Activated T-helper 2 cell treated with anti-CD3 and anti-CD28 coated beads, Interferon-gamma antibody, Interleukin-2, Interleukin-4, amounts not matched to agents 10 μg/mL and 5 μg/mL and 100 μg/mL, durations not matched to agents 14 hours and 24 hours and 36 hours (primary cell): ENCODE data around the gene GPR108. TPM values are rescaled to one million over a fixed set of nuclear protein-coding genes. Genes with fewer than 3 reads are reported as not detected.

ENCODE experiments used
- DNase-seq: peaks from one replicate; pipeline ENCODE4 v3.0.0; 2021; ENCODE audit warnings: low spot score
- H3K27ac Mint-ChIP-seq: one replicate; pipeline ENCODE4 v1.8.0; 2021; ENCODE audit warnings: mixed read lengths
- H3K27me3 Mint-ChIP-seq: one replicate; pipeline ENCODE4 v1.8.0; 2021; ENCODE audit warnings: low read depth, mixed read lengths
- H3K36me3 Mint-ChIP-seq: one replicate; pipeline ENCODE4 v1.8.0; 2021; ENCODE audit warnings: low read depth, mixed read lengths
- H3K4me1 Mint-ChIP-seq: one replicate; pipeline ENCODE4 v1.8.0; 2021; ENCODE audit warnings: low read depth, mixed read lengths
- H3K4me3 Mint-ChIP-seq: one replicate; pipeline ENCODE4 v1.8.0; 2021; ENCODE audit warnings: low read depth, mild to moderate bottlenecking, moderate library complexity, mixed read lengths
- H3K9me3 Mint-ChIP-seq: one replicate; pipeline ENCODE4 v1.8.0; 2021; ENCODE audit warnings: mixed read lengths
- intact Hi-C: fragments of 100-400 bp; cut with micrococcal nuclease; formaldehyde crosslinking; loops from one replicate; pipeline ENCODE4 v1.15.1; 2023
- total RNA-seq: library from RNA; stranded (reverse); gene quantifications from 2 replicates; pipeline ENCODE4 v1.2.3, GENCODE V29; 2022

GPR108 gene
- total RNA-seq, 1 donor from 2014 or later, result 90.4 TPM

DNA sequence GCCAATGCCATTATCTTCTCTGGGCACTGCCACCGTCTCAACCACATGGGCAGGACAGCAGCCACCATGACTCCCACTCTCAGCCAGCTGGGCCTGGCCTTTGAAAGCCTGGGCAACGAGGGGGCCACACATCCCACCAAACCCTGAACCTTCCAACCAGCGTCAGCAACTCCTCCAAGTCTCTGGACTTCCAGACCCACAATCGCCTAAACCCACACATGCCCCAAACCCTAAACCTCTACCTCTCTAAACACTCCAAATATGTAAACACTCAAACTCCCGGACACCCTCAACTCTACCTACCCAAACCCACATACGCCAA lies 17.9 kb downstream of the GPR108 start:
- H3K27ac Mint-ChIP-seq, result no peak overlapping the region
- no peaks in the 10 kb centered on the region for H3K9me3 Mint-ChIP-seq
- H3K4me1 Mint-ChIP-seq, result peaks cover 25% of the 10 kb centered on the region
- H3K36me3 Mint-ChIP-seq, result no peaks in the 10 kb centered on the region
- peaks cover 2% of the 10 kb centered on the region for H3K27me3 Mint-ChIP-seq
- H3K4me3 Mint-ChIP-seq, result no peak overlapping the region
- intact Hi-C loops, result no loop called here
- no peak for DNase-seq

DNA sequence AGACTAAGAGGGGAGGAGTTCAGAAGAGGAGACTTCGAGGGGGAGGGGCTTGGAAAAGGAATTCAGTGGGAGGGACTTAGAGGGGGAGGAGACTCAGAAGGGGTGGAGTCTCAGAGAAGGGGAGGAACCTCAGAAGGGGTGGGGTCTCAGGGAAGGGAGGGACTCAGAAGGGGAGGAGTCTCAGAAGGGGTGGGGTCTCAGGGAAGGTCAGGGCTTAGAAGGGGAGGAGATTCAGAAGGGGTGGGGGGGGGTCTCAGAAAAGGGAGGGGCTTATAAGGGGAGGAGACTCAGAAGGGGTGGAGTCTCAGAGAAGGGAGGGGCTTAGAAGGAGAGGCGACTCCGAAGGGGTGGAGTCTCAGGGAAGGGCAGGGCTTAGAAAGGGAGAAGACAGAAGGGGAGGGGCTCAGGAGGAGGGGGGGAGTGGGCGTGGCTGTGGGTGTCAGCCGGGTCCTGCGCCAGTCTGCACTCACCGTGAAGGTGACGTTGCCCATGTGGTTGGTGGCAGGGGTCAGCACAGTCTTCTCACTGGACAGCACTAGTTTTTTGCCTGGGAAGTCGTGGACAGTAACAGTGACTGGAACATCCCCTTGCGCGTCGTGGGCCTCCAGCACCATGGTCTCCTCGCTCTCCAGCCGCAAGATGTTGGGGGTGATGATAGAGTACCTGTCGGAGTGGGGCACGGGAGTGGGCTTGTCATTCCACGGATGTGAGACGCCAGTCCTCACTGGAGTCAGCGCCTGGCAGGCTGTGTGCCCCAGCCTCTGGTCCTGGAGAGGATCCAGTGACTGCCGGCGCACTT lies 18.4 kb downstream of the GPR108 start:
- intact Hi-C loops, result no loop called here
- H3K36me3 Mint-ChIP-seq, result no peaks in the 10 kb centered on the region
- no peak overlapping the region for H3K4me3 Mint-ChIP-seq
- peak; percentile 22 for DNase-seq
- H3K27me3 Mint-ChIP-seq, result peaks cover 2% of the 10 kb centered on the region
- H3K9me3 Mint-ChIP-seq, result no peaks in the 10 kb centered on the region
- no peak overlapping the region for H3K27ac Mint-ChIP-seq
- peaks cover 25% of the 10 kb centered on the region for H3K4me1 Mint-ChIP-seq

DNA sequence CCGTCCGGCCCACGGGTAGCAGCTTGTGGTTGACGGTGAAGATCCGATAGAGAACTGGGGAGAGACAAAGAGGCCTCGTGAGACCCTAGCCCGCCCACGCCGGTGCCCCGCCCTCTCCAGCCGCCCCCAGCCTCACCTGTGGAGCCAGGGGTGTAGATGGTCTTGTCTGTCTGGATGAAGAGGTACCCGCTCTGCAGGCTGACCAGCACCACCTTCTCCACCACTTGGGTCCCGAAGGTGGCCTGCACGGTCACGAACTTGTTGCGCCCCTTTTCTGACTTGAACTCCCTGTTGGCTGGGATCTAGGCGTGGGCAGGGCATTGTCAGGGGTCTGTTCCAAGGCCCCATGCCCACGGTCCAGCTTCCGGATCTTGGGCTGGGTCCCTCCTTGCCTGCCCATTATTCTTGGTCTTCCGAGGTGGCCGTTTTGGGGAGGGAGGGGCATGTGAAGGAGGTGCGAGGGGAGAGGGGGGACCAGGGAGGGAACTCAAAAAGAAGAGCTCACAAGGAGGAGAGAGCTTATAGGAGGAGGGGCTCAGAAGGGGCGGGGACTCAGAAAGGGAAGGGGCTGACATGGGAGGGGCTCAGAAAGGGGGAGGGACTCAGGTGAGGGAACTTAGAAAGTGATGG lies 19.2 kb downstream of the GPR108 start:
- H3K4me1 Mint-ChIP-seq, result peaks cover 23% of the 10 kb centered on the region

DNA sequence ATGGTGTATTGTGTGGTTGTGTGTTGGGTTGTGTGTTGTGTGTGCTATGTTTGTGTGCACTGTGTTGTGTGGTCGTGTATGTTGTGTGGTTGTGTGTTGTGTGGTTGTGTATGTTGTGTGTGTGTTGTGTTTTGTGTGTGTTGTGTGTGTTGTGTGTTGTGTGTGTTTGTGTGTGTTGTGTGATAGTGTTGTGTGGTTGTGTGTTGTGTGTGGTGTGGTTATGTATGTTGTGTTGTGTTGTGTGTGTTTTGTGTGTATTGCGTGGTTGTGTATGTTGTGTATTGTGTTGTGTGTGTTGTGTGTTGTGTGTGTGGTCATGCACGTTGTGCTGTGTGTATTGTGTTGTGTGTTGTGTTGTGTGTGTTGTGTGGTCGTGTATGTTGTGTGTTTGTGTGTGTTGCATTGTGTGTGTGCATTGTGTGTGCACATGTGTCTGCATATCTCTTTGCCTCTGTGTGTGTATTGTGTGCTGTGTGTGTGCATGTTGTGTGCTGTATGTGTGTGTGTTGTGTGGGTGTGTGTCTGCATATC lies 19.9 kb downstream of the GPR108 start:
- intact Hi-C loops, result no loop called here
- DNase-seq, result no peak
- Mint-ChIP-seq H3K27ac (no peak overlapping the region), H3K27me3 (peaks cover 2% of the 10 kb centered on the region), H3K36me3 (no peaks in the 10 kb centered on the region), H3K4me1 (peaks cover 20% of the 10 kb centered on the region), H3K9me3 (no peaks in the 10 kb centered on the region), H3K4me3 (no peak overlapping the region)

More for the DNA sequence above, 19.2 kb downstream of the GPR108 start:
- Mint-ChIP-seq H3K36me3 (no peaks in the 10 kb centered on the region), H3K9me3 (no peaks in the 10 kb centered on the region), H3K27me3 (peaks cover 2% of the 10 kb centered on the region), H3K27ac (no peak overlapping the region), H3K4me3 (no peak overlapping the region)
- intact Hi-C loops, result no loop called here
- no peak for DNase-seq

DNA sequence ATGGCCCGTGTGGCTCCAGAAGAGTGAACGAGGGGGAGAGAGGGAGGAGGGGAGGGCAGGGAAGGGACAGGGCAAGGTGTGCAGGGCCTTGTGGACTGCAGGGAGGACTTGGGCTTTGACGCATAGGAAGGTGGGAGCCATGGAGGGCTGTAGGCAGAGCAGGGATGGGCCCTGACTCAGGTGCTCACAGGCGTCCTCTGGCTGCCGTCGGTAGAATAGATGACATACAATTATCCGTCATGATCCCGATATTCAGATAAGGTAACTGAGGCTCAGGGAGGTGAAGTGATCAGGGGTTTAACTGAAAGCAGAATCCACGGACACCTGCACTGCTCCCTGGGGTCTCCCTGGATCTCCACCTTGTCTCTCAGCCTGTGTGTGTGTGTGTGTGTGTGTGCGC lies 20.3 kb downstream of the GPR108 start:
- no peaks in the 10 kb centered on the region for H3K9me3 Mint-ChIP-seq
- H3K27ac Mint-ChIP-seq, result no peak overlapping the region
- DNase-seq, result no peak
- no peaks in the 10 kb centered on the region for H3K36me3 Mint-ChIP-seq
- peaks cover 2% of the 10 kb centered on the region for H3K27me3 Mint-ChIP-seq
- H3K4me3 Mint-ChIP-seq, result no peak overlapping the region
- intact Hi-C loops, result no loop called here
- peaks cover 20% of the 10 kb centered on the region for H3K4me1 Mint-ChIP-seq

DNA sequence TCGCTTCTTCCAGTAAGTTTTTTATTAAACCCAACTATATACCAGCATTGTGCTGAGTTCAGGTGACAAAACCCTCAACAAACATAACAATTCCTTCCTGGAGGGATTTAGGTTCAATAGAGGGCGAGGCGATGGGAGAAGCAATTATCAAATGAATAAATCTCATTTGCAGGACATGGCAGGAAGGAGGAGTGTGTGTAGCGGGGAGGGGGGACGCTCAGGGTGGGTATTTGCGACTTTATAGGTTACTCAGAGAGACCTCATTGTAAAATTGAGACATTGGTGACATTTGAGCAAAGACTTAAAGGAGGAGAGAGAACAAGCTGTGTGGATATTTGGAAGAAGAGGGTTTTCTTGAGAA lies 20.8 kb downstream of the GPR108 start:
- H3K9me3 Mint-ChIP-seq, result no peaks in the 10 kb centered on the region
- intact Hi-C loops, result no loop called here
- no peak for DNase-seq

DNA sequence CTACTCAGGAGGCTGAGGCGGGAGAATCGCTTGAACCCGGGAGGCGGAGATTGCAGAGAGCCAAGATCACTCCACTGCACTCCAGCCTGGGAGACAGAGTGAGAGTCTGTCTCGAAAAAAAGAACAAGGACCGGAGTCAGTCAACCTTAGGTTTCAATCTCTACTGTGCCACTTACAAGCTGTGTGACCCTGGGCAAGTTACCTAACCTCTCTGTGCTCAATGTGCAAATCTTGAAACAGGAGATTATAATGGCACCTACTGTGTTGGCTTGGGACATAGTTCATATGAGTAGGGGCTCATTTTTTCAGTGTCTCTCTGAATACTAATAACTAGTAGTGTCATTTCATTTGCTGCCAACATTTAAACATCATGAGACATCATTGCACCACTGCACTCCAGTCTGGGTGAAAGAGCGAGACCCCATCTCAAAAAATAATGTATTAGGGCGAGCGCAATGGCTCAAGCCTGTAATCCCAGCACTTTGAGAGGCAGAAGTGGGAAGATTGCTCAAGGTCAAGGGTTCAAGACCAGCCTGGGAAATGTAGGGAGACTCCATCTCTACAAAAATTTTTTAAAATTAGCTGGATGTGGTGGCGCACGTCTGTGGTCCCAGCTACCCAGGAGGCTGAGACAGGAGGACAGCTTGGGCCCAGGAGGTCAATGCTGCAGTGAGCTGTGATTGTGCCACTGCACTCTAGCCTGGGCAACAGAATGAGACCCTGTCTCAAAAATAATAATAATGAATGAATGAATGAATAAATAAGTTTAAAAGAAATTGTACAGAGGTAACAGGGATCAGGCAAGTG lies 22.4 kb downstream of the GPR108 start:
- H3K27me3 Mint-ChIP-seq, result peaks cover 16% of the 10 kb centered on the region
- H3K9me3 Mint-ChIP-seq, result no peaks in the 10 kb centered on the region
- no peaks in the 10 kb centered on the region for H3K36me3 Mint-ChIP-seq
- no peak for DNase-seq
- peaks cover 12% of the 10 kb centered on the region for H3K4me1 Mint-ChIP-seq
- intact Hi-C loops, result no loop called here
- no peak overlapping the region for H3K27ac Mint-ChIP-seq
- H3K4me3 Mint-ChIP-seq, result no peak overlapping the region

More for the DNA sequence above, 20.8 kb downstream of the GPR108 start:
- peaks cover 2% of the 10 kb centered on the region for H3K27me3 Mint-ChIP-seq
- H3K27ac Mint-ChIP-seq, result no peak overlapping the region
- no peaks in the 10 kb centered on the region for H3K36me3 Mint-ChIP-seq
- H3K4me1 Mint-ChIP-seq, result peaks cover 18% of the 10 kb centered on the region
- no peak overlapping the region for H3K4me3 Mint-ChIP-seq

DNA sequence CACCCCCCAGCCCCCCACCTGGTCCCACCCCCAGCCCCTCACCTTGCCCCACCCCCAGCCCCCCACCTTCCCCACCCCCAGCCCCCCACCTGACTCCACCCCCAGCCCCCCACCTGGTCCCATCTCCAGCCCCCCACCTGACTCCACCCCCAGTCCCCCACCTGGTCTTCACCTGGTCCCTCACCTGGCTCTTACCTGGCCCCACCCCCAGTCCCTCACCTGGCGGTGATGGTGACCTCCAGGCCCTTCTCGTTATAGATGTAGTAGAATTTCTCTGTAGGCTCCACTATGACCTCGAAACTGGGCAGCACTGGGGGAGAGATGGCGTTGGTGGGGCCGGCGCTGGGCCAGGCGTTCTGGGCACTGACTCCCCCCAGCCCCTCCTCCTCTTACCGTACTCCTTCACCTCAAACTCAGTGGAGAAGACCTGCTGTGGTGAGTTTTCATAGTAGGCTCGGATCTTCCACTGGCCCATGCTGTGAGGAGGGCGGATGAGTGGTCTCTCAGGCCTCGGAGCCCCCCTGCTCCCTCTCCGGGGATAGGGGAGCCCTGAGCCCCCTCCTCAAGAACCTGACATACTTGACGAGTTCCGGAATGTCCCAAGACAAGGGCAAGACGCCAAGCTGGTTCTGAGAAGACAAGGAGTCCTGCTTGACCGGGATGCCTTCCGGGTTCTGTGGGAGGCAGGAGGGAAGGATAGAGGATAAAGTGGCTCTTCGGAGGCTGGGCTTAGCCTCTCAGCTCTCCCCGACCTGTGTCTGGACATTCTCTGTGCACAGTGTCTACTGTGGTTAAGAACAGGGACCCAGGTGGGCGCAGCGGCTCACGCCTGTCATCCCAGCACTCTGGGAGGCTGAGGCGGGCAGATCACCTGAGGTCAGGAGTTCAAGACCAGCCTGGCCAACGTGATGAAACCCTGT lies 23.3 kb downstream of the GPR108 start:
- Mint-ChIP-seq H3K4me3 (no peak overlapping the region), H3K27me3 (peaks cover 25% of the 10 kb centered on the region), H3K9me3 (no peaks in the 10 kb centered on the region), H3K4me1 (peaks cover 9% of the 10 kb centered on the region), H3K27ac (no peak overlapping the region), H3K36me3 (no peaks in the 10 kb centered on the region)
- DNase-seq, result no peak
- intact Hi-C loops, result no loop called here

DNA sequence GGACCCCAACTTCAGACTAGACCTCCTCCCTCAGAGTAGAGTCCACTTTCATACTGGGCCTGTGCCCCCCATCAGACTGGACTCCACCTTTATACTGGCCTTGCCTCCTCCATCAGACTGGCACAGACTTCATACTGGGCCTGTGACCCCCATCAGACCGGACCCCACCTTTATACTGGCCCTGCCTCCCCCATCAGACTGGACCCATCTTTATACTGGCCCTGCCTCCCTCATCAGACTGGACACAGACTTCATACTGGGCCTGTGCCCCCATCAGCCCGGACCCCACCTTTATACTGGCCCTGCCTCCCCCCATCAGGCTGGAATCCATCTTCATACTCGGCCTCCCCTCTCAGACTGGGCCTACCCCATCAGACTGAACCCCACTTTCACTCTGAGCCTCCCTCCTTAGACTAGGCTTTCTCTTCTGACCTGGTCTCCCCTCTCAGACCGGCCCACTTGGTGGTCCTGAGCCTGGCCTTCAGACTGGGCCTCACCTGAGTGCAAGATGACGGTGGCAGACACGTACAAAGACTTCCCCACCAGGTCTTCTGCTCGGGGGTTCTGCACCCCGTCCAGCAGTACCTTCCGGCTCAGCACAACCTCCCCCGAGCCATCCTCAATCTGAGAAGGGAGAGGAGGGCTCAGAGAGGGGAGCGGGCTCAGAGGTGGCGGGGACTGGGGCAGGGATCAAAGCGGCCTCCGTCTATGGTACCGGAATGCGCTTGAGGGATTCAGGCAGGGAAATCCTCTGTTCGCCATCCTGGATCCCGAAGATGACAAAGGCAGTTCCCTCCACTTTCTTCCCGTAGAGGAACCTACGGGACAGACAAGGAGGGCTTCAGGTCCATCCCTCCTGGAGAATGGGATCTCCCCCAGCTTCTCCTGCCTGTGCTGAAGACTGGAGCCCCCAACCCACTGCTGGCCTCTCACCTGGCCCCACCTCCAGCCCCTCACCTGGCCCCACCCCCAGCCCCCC lies 24.4 kb downstream of the GPR108 start:
- no peaks in the 10 kb centered on the region for H3K36me3 Mint-ChIP-seq
- H3K27ac Mint-ChIP-seq, result no peak overlapping the region
- DNase-seq, result no peak
- no peak overlapping the region for H3K4me3 Mint-ChIP-seq
- no peaks in the 10 kb centered on the region for H3K9me3 Mint-ChIP-seq
- H3K27me3 Mint-ChIP-seq, result peaks cover 32% of the 10 kb centered on the region
- H3K4me1 Mint-ChIP-seq, result peaks cover 9% of the 10 kb centered on the region
- intact Hi-C loops, result no loop called here

DNA sequence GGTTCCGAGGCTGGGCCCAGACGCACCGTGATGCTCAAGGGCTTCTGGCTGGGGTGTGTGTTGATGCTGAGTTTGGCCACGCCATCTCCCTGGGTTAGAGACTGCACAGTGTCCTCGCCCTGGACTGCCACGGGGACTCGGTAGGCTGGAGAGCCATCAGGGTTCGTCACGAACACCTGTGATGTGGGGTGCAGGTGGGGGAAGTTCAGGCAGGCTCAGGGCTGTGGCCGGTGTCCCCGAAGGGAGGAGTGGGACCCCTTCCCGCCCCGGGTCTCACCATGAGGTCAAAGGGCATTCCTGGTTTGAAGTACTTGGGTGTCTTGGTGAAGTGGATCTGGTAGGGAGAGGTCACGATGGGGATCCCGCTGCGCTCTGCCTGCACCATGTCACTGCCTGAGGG lies 25.1 kb downstream of the GPR108 start:
- Mint-ChIP-seq H3K4me3 (no peak overlapping the region), H3K4me1 (peaks cover 3% of the 10 kb centered on the region), H3K27me3 (peaks cover 32% of the 10 kb centered on the region), H3K9me3 (no peaks in the 10 kb centered on the region), H3K36me3 (no peaks in the 10 kb centered on the region), H3K27ac (no peak overlapping the region)
- no peak for DNase-seq
- intact Hi-C loops, result no loop called here

DNA sequence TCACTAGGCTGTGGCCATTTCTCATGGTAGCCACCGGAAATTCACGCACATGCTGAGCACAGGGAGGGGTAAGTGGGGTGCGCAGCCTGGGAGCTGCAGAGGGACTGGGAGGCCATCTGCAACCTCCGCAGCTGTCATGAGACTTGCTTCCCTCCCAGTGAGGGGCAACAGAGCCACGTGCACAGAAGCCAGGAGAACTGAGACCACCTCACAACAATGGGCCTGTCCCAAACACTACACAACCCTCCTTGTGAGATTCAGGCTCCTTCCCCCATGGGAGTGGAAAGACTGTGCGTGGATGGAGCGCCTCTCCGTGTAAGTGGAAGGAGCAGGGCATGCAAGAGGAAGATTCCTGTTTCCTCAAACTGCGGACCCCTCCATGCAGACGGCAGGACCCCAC lies 25.8 kb downstream of the GPR108 start:
- intact Hi-C loops, result no loop called here
- no peak overlapping the region for H3K27ac Mint-ChIP-seq
- no peaks in the 10 kb centered on the region for H3K9me3 Mint-ChIP-seq
- peaks cover 32% of the 10 kb centered on the region for H3K27me3 Mint-ChIP-seq
- DNase-seq, result no peak
- H3K4me3 Mint-ChIP-seq, result no peak overlapping the region
- H3K4me1 Mint-ChIP-seq, result peaks cover 3% of the 10 kb centered on the region
- H3K36me3 Mint-ChIP-seq, result no peaks in the 10 kb centered on the region
